GM10266 (cell line): Measurements from ENCODE around the gene BRIX1.

Experiments used
- DNase-seq: peaks from one replicate; pipeline ENCODE4 v3.0.0; 2012; ENCODE audit errors: extremely low spot score
- CTCF ChIP-seq: IDR thresholded peaks from 2 replicates; pipeline ENCODE4 v1.5.1; 2012; ENCODE audit warnings: mild to moderate bottlenecking, low read depth; ENCODE audit not compliant: control insufficient read depth, insufficient read depth; ENCODE audit errors: missing control alignments

The BRIX1 gene

GRCh38 chr5:34897646-34898045 is 17.9 kb upstream of the BRIX1 start:
- TF ChIP-seq CTCF: no peak
- no peak for DNase-seq

- DNase-seq: peak; percentile 48
- peak; percentile 83 for TF ChIP-seq CTCF
Observed at GRCh38 chr5:34898258-34898895, 17.1 kb upstream of the BRIX1 start.

- TF ChIP-seq CTCF: no peak
- DNase-seq: no peak
Observed at GRCh38 chr5:34899066-34899465, 16.4 kb upstream of the BRIX1 start.

- no peak for DNase-seq
- no peak for TF ChIP-seq CTCF
Observed at GRCh38 chr5:34900652-34901051, 14.9 kb upstream of the BRIX1 start.

- no peak for DNase-seq
- no peak for TF ChIP-seq CTCF
Observed at GRCh38 chr5:34903260-34903659, 12.3 kb upstream of the BRIX1 start.

- peak; percentile 16 for TF ChIP-seq CTCF
- no peak for DNase-seq
Observed at GRCh38 chr5:34905564-34905963, 9.9 kb upstream of the BRIX1 start.

- TF ChIP-seq CTCF: no peak
- DNase-seq: no peak
Observed at GRCh38 chr5:34913072-34913471, 2.4 kb upstream of the BRIX1 start.
